GM03348 (cell line): Measurements from ENCODE around the gene SCAMP4.

ENCODE experiments used
- DNase-seq: peaks from one replicate; pipeline ENCODE4 v3.0.0; 2012; ENCODE audit warnings: low spot score

Gene SCAMP4

GRCh38 chr19:1957562-1958248 is 52.5 kb downstream of the SCAMP4 start:
- no peak for DNase-seq

GRCh38 chr19:1959928-1960589 is 54.9 kb downstream of the SCAMP4 start:
- no peak for DNase-seq

GRCh38 chr19:1961000-1961883 is 56.0 kb downstream of the SCAMP4 start:
- no peak for DNase-seq

GRCh38 chr19:1962674-1963073 is 57.5 kb downstream of the SCAMP4 start:
- DNase-seq, result no peak

- no peak for DNase-seq
Observed at GRCh38 chr19:1967087-1967608, 61.9 kb downstream of the SCAMP4 start.

- DNase-seq, result no peak
Observed at GRCh38 chr19:1968279-1969175, 63.3 kb downstream of the SCAMP4 start.

- DNase-seq, result no peak
Observed at GRCh38 chr19:1969176-1970002, 64.2 kb downstream of the SCAMP4 start.

- DNase-seq, result peak; percentile 74
Observed at GRCh38 chr19:1970003-1970805, 65.0 kb downstream of the SCAMP4 start.

GRCh38 chr19:1970806-1971502 is 65.8 kb downstream of the SCAMP4 start:
- DNase-seq, result no peak

- no peak for DNase-seq
Observed at GRCh38 chr19:1974381-1975161, 69.4 kb downstream of the SCAMP4 start.

GRCh38 chr19:1975162-1975480 is 69.9 kb downstream of the SCAMP4 start:
- DNase-seq, result no peak
